H1 (cell line): Measurements from ENCODE around the gene SNAPIN.

Experiments
- CTCF ChIP-seq, 3 experiments: IDR thresholded peaks; 1 replicate in 2 of 3; 2 replicates in 1 of 3; pipeline versions ENCODE4 v1.5.1 to v1.6.1; 2011; ENCODE audit warnings: low read length in 3 of 3, mild to moderate bottlenecking in 3 of 3, inconsistent platforms in 2 of 3, low read depth in 1 of 3, moderate library complexity in 1 of 3; ENCODE audit not compliant: insufficient read depth in 1 of 3; ENCODE audit errors: control extremely low read depth in 1 of 3
- EGR1 ChIP-seq: IDR thresholded peaks from 2 replicates; pipeline ENCODE4 v1.6.1; 2011; ENCODE audit warnings: low read depth, low read length, borderline replicate concordance
- MAX ChIP-seq: IDR thresholded peaks from 2 replicates; pipeline ENCODE4 v1.6.1; 2012; ENCODE audit warnings: inconsistent platforms
- POLR2A ChIP-seq, 2 experiments: IDR thresholded peaks; 1 replicate in 1 of 2; 2 replicates in 1 of 2; pipeline ENCODE4 v1.6.1; 2011; ENCODE audit warnings: low read depth in 2 of 2, low read length in 2 of 2, mild to moderate bottlenecking in 2 of 2; ENCODE audit errors: control extremely low read depth in 1 of 2
- POLR2AphosphoS5 ChIP-seq: IDR thresholded peaks from 2 replicates; pipeline ENCODE4 v1.6.1; 2011; ENCODE audit warnings: low read depth, low read length
- RBBP5 ChIP-seq: IDR thresholded peaks from 2 replicates; pipeline ENCODE4 v1.7.1; 2012; ENCODE audit warnings: low read depth, mild to moderate bottlenecking, inconsistent platforms, low read length, moderate library complexity, borderline replicate concordance
- TAF1 ChIP-seq: IDR thresholded peaks from 2 replicates; pipeline ENCODE4 v1.6.1; 2011; ENCODE audit warnings: mild to moderate bottlenecking, low read depth, low read length
- YY1 ChIP-seq: IDR thresholded peaks from 2 replicates; pipeline ENCODE4 v1.6.1; 2011; ENCODE audit warnings: low read depth, mild to moderate bottlenecking, low read length

- TF ChIP-seq EGR1 (no peak), RBBP5 (no peak), CTCF (IDR thresholded peaks at IDR 0.05; ENCODE audit: control extremely low read depth in 1 of 3, insufficient read depth in 1 of 3, low read depth in 1 of 3, low read length in 3 of 3) (no peak), POLR2A (IDR thresholded peaks at IDR 0.05; ENCODE audit: control extremely low read depth in 1 of 2, low read depth in 2 of 2, low read length in 2 of 2) (no peak), TAF1 (no peak), MAX (no peak), YY1 (no peak), POLR2AphosphoS5 (no peak; the same call in 1 of the 2 replicates)
Observed at GRCh38 chr1:153670257-153670858, 11.9 kb downstream of the SNAPIN start.
